ENCODE results near the gene CYP4A22. TPM values are rescaled to one million over a fixed set of nuclear protein-coding genes. Genes with fewer than 3 reads are reported as not detected.

The CYP4A22 gene
- total and polyA plus RNA-seq, 2 of the 4 experiments (the other 2 are of a cell fraction), result not detected

DNA sequence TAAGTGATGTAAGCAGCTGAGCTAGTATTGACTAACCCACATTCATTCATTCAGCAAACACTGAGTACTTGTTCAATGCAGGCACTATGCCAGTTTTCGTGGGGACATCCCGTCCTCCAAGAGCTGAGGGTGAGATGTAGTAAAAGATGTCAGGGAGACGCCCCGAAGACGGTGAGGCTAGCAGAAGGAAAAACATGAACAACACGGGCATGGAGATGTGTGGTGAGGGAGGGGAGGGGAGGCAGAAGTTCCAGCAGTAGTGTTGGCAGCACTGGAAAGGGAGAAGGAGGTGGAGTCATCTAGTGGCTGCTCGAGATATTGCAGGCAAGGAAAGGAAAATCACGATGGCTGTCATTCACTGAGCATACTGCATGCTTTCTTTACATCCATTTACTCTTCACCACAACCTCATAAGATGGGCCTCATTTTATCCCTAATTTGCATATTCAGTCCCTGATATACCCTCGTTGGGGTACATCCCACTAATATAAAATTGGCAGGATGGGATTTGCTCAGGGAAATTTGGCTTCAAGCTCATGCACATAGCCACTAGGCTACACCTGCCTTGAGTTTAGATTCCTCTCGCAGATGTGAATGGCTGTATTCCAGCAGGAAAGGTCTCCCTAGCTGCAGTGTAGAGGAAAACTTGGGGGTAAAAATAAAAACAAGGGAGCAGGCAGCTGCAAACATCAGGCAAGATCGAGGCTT lies 38.1 kb downstream of the CYP4A22 start:
- H3K27ac ChIP-seq (ENCODE audit: insufficient read depth, low read length), result no peak overlapping the region
- H3K9me1 ChIP-seq (ENCODE audit: insufficient read depth, low read length), result no peaks in the 10 kb centered on the region
- H2AFZ ChIP-seq (replicated peaks; ENCODE audit: low read length, poor library complexity), result peak overlapping the region; percentile 28
- in situ Hi-C loops (cut with MboI; ENCODE audit: low sequenced_read_pairs), result no loop called here
- no peak overlapping the region for H2BK15ac ChIP-seq (ENCODE audit: low read depth, low read length)
- H3K23ac ChIP-seq (ENCODE audit: low read depth, low read length), result no peak overlapping the region
- H3K27me3 ChIP-seq (ENCODE audit: control insufficient read depth, insufficient read depth, low read length), result no peaks in the 10 kb centered on the region; the same call in 1 of the 2 replicates
- H3K9ac ChIP-seq (ENCODE audit: low read depth, low read length), result no peak overlapping the region
- intact Hi-C loops (cut with micrococcal nuclease), result loop anchor here (1.0 to 10.0 kb wide), 6 partner anchors 157 to 1319 kb away; partner anchors contain the start of gene CMPK1
- no peak overlapping the region for H3K4ac ChIP-seq (ENCODE audit: low read depth, low read length)
- H3K14ac ChIP-seq (replicated peaks; ENCODE audit: low read depth, low read length), result no peak overlapping the region
- WGBS, 2 experiments (ENCODE audit: extremely low coverage in 2 of 2, insufficient read length in 1 of 2), result 12% methylated on average over 6 of the region's 11 CpGs; no CpG with 5 or more reads in 1 of the 2 experiments
- POLR2A ChIA-PET (ENCODE audit: unreplicated experiment), result no interaction called here
- dilution Hi-C loops (cut with HindIII; ENCODE audit: low sequenced_read_pairs, unreplicated experiment), result no loop called here
- no peak overlapping the region for H2BK5ac ChIP-seq (ENCODE audit: low read depth, low read length, poor library complexity, severe bottlenecking)
- H2AK9ac ChIP-seq (replicated peaks; ENCODE audit: low read depth, low read length, poor library complexity), result no peak overlapping the region
- H3K56ac ChIP-seq (ENCODE audit: extremely low read depth, insufficient read depth, low read length), result no peak overlapping the region
- H4K8ac ChIP-seq (ENCODE audit: low read depth in 2 of 2, low read length in 2 of 2), result no peak overlapping the region
- TF ChIP-seq MAZ (IDR thresholded peaks at IDR 0.05; ENCODE audit: borderline replicate concordance, low read depth, low read length) (0 out of 2 replicates have a peak, but pooled peaks have one; percentile 21), CHD1 (IDR thresholded peaks at IDR 0.05; ENCODE audit: low read depth, low read length) (no peak), RFX5 (IDR thresholded peaks at IDR 0.05; ENCODE audit: low read depth, low read length) (no peak), MXI1 (IDR thresholded peaks at IDR 0.05; ENCODE audit: borderline replicate concordance, low read depth, low read length) (no peak), SMC3 (IDR thresholded peaks at IDR 0.05; ENCODE audit: low read depth, low read length) (peak; percentile 49), RAD21 (IDR thresholded peaks at IDR 0.05; ENCODE audit: low read length) (peak; percentile 68)
- TF ChIP-seq, protein P1, sequence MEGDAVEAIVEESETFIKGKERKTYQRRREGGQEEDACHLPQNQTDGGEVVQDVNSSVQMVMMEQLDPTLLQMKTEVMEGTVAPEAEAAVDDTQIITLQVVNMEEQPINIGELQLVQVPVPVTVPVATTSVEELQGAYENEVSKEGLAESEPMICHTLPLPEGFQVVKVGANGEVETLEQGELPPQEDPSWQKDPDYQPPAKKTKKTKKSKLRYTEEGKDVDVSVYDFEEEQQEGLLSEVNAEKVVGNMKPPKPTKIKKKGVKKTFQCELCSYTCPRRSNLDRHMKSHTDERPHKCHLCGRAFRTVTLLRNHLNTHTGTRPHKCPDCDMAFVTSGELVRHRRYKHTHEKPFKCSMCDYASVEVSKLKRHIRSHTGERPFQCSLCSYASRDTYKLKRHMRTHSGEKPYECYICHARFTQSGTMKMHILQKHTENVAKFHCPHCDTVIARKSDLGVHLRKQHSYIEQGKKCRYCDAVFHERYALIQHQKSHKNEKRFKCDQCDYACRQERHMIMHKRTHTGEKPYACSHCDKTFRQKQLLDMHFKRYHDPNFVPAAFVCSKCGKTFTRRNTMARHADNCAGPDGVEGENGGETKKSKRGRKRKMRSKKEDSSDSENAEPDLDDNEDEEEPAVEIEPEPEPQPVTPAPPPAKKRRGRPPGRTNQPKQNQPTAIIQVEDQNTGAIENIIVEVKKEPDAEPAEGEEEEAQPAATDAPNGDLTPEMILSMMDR (conservative IDR thresholded peaks at IDR 0.05; ENCODE audit: low read depth, low read length), result peak; percentile 90
- H3K36me3 ChIP-seq (ENCODE audit: control insufficient read depth, insufficient read depth, low read length), result no peaks in the 10 kb centered on the region
- no peak overlapping the region for H2BK120ac ChIP-seq (ENCODE audit: low read depth, low read length)
- no peak overlapping the region for H2AK5ac ChIP-seq (ENCODE audit: low read depth, low read length)
- DNase-seq (peak; percentile 54), ATAC-seq (ENCODE audit: low read depth) (peak; percentile 73)
- H3K4me2 ChIP-seq (ENCODE audit: low read depth, low read length), result peak overlapping the region; percentile 38; the same call in 1 of the 2 replicates
- CTCF ChIA-PET, result no interaction called here
- no peaks in the 10 kb centered on the region for H4K20me1 ChIP-seq (ENCODE audit: insufficient read depth, low read length)
- no peak overlapping the region for H4K91ac ChIP-seq (ENCODE audit: insufficient read depth, low read depth, low read length)
- H4K5ac ChIP-seq (ENCODE audit: low read depth, low read length), result no peak overlapping the region
- H2BK20ac ChIP-seq (ENCODE audit: low read depth, low read length), result no peak overlapping the region
- no peaks in the 10 kb centered on the region for H3K79me1 ChIP-seq (ENCODE audit: low read depth in 1 of 2, low read length in 2 of 2)
- H3K18ac ChIP-seq (ENCODE audit: low read depth, low read length), result no peak overlapping the region
- BruUV-seq (replicated peaks), result no TSS peak
- no peaks in the 10 kb centered on the region for H3K4me1 ChIP-seq (ENCODE audit: control insufficient read depth, insufficient read depth, low read length)
- H3K9me3 ChIP-seq (ENCODE audit: control insufficient read depth, insufficient read depth, low read length), result no peaks in the 10 kb centered on the region
- H3K4me3 ChIP-seq (ENCODE audit: insufficient read depth, low read depth, low read length), result no peak overlapping the region
